ENCODE data around the gene PDE10A. TPM values are rescaled to one million over a fixed set of nuclear protein-coding genes. Genes with fewer than 3 reads are reported as not detected.

Gene PDE10A
- total RNA-seq, 1 experiment from 2014 or later, result 0.31 TPM

DNA sequence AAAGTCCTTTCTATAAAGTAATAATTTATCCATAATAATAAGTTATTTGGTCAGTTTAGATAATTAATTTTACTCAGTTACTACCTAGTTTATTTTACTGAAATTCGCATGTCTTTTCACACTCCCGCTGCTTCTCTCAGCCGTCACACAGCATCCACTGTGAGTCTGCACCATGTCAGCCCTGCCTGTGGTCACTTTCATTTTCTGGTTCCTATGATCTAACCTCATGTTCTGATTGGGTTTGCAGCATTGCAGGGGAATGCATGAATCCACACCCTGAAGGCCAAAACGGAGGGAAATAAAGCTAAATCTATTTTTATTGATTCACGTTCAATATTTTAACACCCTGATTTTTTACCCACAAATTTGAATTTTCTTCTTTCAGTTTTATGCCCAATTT lies 47.4 kb downstream of the PDE10A start:
- WGBS (ENCODE audit: extremely low coverage, insufficient read length, low lambda C conversion rate), result no CpG with 5 or more reads among the region's 5 CpGs
- H3K27me3 Mint-ChIP-seq (ENCODE audit: low read depth), result no peaks in the 10 kb centered on the region

More for the DNA sequence above, 47.4 kb downstream of the PDE10A start:
- H3K4me3 Mint-ChIP-seq, result no peak overlapping the region
- Histone ChIP-seq H3K14ac (ENCODE audit: insufficient read depth, low read length) (no peak overlapping the region), H2BK15ac (ENCODE audit: low read depth, low read length) (no peak overlapping the region), H3K56ac (ENCODE audit: insufficient read length, low read depth, low read length) (no peak overlapping the region), H4K91ac (ENCODE audit: insufficient read length, low read depth, low read length) (no peak overlapping the region), H2BK120ac (ENCODE audit: low read depth, low read length, poor library complexity, severe bottlenecking) (peak overlapping the region; percentile 52), H3K79me2 (ENCODE audit: insufficient read depth, low read length) (no peaks in the 10 kb centered on the region), H4K20me1 (ENCODE audit: control insufficient read depth, insufficient read depth, insufficient read length) (no peaks in the 10 kb centered on the region), H3K4me1 (ENCODE audit: insufficient read depth, low read length) (peaks cover 2% of the 10 kb centered on the region; the same call in 1 of the 2 replicates), H2BK12ac (ENCODE audit: insufficient read length, low read depth, low read length) (no peak overlapping the region), H4K8ac (replicated peaks; ENCODE audit: insufficient read length, low read depth, low read length) (no peak overlapping the region), H2BK5ac (ENCODE audit: insufficient read length, low read length) (no peak overlapping the region), H2AK5ac (ENCODE audit: insufficient read length, low read length) (no peak overlapping the region), H3K23me2 (ENCODE audit: insufficient read length, low read depth, low read length, poor library complexity, severe bottlenecking) (no peaks in the 10 kb centered on the region), H3K18ac (ENCODE audit: insufficient read length, low read depth, low read length) (peak overlapping the region; percentile 49), H3K23ac (ENCODE audit: insufficient read length, low read depth, low read length) (no peak overlapping the region), H3K27me3 (ENCODE audit: insufficient read depth, low read length) (no peaks in the 10 kb centered on the region), H3K9ac (ENCODE audit: extremely low read depth, insufficient read length, low read length) (no peak overlapping the region), H4K5ac (ENCODE audit: insufficient read length, low read depth, low read length) (no peak overlapping the region), H2BK20ac (ENCODE audit: low read depth, low read length, poor library complexity, severe bottlenecking) (no peak overlapping the region), H2AFZ (ENCODE audit: low read length) (no peak overlapping the region), H3K79me1 (ENCODE audit: insufficient read depth, low read depth, low read length, poor library complexity, severe bottlenecking) (no peaks in the 10 kb centered on the region), H3K4ac (ENCODE audit: low read depth, low read length) (no peak overlapping the region), H3K9me3 (ENCODE audit: control insufficient read depth, low read depth, low read length) (no peaks in the 10 kb centered on the region), H3K4me2 (ENCODE audit: insufficient read depth, insufficient read length, low read length) (no peak overlapping the region), H3K27ac (ENCODE audit: insufficient read length, low read depth, low read length) (no peak overlapping the region), H3T11ph (ENCODE audit: low read length) (no peak overlapping the region)
- peaks cover 0 to 6% (median 0%) of the 10 kb centered on the region in 3 experiments; a peak in 2 of 7 replicates for H3K36me3 Mint-ChIP-seq (ENCODE audit: insufficient read depth in 1 of 3, low read depth in 3 of 3)
- no peak for DNase-seq
- peaks cover 11 to 12% of the 10 kb centered on the region in 2 experiments for H3K4me1 Mint-ChIP-seq
- TF ChIP-seq CTCF (conservative IDR thresholded peaks at IDR 0.05), result no peak
- H3K9me3 Mint-ChIP-seq, result peaks cover 3 to 4% of the 10 kb centered on the region in 2 experiments; a peak in 2 of 5 replicates
- H3K27ac Mint-ChIP-seq, result peak overlapping the region in 2 of 3 experiments; percentile 19 to 75; a peak in 4 of 7 replicates

Measured in H9 (cell line).